Liver (tissue), 3 donors: ENCODE data around the gene MOB3B.

Experiments used
- FOXA1 ChIP-seq: IDR thresholded peaks from 2 replicates; pipeline ENCODE4 v1.6.1; 2016; ENCODE audit warnings: antibody characterized with exemption
- HNF4G ChIP-seq: IDR thresholded peaks from 2 replicates; pipeline ENCODE4 v1.6.1; 2016; ENCODE audit warnings: antibody characterized with exemption
- JUND ChIP-seq, 2 donors: IDR thresholded peaks; 2 replicates each; pipeline ENCODE4 v1.6.1; 2016; ENCODE audit warnings: antibody characterized with exemption in 2 of 2
- RAD21 ChIP-seq, 2 donors: IDR thresholded peaks; 2 replicates each; pipeline ENCODE4 v1.6.1; 2016; ENCODE audit warnings: antibody characterized with exemption in 2 of 2, mild to moderate bottlenecking in 2 of 2
- TAF1 ChIP-seq: conservative IDR thresholded peaks from 2 replicates; pipeline ENCODE4 v1.6.1; 2016; ENCODE audit warnings: antibody characterized with exemption, mild to moderate bottlenecking
- YY1 ChIP-seq: IDR thresholded peaks from 2 replicates; pipeline ENCODE4 v1.6.1; 2016; ENCODE audit warnings: antibody characterized with exemption, mild to moderate bottlenecking
- TF ChIP-seq, protein P1 (sequence below): fragments of 150-350 bp; IDR thresholded peaks from 2 replicates; pipeline ENCODE4 v1.5.1; 2017; ENCODE audit warnings: improper control_type of control experiment, low read depth, low read length; ENCODE audit not compliant: missing input control
- TF ChIP-seq, protein P2 (sequence below): IDR thresholded peaks from 2 replicates; pipeline ENCODE4 v1.6.1; 2016; ENCODE audit warnings: antibody characterized with exemption, mild to moderate bottlenecking
- donor health status: healthy.
- donor health status: healthy.

DNA sequence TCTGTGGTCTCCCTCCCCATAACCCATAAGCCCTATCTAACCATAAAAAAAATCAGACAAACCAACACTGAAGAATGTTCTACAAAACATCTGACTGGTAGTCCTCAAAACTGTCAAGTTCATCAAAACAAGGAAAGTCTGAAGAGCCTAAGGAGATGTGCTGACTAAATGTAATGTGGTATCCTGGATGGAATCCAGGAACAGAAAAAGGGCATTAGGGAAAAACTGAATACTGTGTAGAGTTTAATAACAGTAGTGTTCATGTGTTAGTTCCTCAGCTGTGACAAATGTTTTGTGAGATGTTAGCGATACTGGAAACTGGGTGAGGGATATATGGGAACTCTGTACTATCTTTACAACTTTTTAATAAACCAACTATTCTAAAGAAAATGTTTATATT lies 157.0 kb downstream of the MOB3B start:
- TF ChIP-seq FOXA1 (no peak), RAD21 (IDR thresholded peaks at IDR 0.05) (no peak), TAF1 (no peak), HNF4G (no peak), JUND (IDR thresholded peaks at IDR 0.05) (no peak), YY1 (no peak)
- TF ChIP-seq, protein P1, sequence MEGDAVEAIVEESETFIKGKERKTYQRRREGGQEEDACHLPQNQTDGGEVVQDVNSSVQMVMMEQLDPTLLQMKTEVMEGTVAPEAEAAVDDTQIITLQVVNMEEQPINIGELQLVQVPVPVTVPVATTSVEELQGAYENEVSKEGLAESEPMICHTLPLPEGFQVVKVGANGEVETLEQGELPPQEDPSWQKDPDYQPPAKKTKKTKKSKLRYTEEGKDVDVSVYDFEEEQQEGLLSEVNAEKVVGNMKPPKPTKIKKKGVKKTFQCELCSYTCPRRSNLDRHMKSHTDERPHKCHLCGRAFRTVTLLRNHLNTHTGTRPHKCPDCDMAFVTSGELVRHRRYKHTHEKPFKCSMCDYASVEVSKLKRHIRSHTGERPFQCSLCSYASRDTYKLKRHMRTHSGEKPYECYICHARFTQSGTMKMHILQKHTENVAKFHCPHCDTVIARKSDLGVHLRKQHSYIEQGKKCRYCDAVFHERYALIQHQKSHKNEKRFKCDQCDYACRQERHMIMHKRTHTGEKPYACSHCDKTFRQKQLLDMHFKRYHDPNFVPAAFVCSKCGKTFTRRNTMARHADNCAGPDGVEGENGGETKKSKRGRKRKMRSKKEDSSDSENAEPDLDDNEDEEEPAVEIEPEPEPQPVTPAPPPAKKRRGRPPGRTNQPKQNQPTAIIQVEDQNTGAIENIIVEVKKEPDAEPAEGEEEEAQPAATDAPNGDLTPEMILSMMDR = no peak
- TF ChIP-seq, protein P2, sequence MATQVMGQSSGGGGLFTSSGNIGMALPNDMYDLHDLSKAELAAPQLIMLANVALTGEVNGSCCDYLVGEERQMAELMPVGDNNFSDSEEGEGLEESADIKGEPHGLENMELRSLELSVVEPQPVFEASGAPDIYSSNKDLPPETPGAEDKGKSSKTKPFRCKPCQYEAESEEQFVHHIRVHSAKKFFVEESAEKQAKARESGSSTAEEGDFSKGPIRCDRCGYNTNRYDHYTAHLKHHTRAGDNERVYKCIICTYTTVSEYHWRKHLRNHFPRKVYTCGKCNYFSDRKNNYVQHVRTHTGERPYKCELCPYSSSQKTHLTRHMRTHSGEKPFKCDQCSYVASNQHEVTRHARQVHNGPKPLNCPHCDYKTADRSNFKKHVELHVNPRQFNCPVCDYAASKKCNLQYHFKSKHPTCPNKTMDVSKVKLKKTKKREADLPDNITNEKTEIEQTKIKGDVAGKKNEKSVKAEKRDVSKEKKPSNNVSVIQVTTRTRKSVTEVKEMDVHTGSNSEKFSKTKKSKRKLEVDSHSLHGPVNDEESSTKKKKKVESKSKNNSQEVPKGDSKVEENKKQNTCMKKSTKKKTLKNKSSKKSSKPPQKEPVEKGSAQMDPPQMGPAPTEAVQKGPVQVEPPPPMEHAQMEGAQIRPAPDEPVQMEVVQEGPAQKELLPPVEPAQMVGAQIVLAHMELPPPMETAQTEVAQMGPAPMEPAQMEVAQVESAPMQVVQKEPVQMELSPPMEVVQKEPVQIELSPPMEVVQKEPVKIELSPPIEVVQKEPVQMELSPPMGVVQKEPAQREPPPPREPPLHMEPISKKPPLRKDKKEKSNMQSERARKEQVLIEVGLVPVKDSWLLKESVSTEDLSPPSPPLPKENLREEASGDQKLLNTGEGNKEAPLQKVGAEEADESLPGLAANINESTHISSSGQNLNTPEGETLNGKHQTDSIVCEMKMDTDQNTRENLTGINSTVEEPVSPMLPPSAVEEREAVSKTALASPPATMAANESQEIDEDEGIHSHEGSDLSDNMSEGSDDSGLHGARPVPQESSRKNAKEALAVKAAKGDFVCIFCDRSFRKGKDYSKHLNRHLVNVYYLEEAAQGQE = no peak
